Fibroblast of the aortic adventitia (primary cell): ENCODE results near the gene DOCK11. TPM values are rescaled to one million over a fixed set of nuclear protein-coding genes. Genes with fewer than 3 reads are reported as not detected.
A peak's percentile ranks its signal among the peaks of the same experiment; 100 is the strongest.

Experiments
- DNase-seq: peaks from one replicate; pipeline ENCODE4 v3.0.0-alpha.2; 2010; ENCODE audit warnings: low read depth
- H3K4me3 ChIP-seq: 2 replicates; pipeline ENCODE4 v1.5.1; 2011; ENCODE audit warnings: low read depth, mild to moderate bottlenecking, control low read depth, low read length, moderate library complexity
- CTCF ChIP-seq: IDR thresholded peaks from 2 replicates; pipeline ENCODE4 v1.5.1; 2011; ENCODE audit warnings: mild to moderate bottlenecking, low read length, control low read depth, inconsistent platforms; ENCODE audit not compliant: insufficient read depth
- total RNA-seq: library from RNA; depleted of rRNA; stranded (reverse); fragments of >200 nt; gene quantifications from 2 replicates; pipeline ENCODE4 v1.2.3, GENCODE V29; 2012; ENCODE audit warnings: low replicate concordance

DOCK11 gene
- total RNA-seq, 1 donor, result 34.8 TPM

GRCh38 chrX:118565853-118566252, 70.2 kb downstream of the DOCK11 start:
- H3K4me3 ChIP-seq, result no peak overlapping the region
- no peak for TF ChIP-seq CTCF
- no peak for DNase-seq

GRCh38 chrX:118566359-118566758, 70.7 kb downstream of the DOCK11 start:
- H3K4me3 ChIP-seq, result no peak overlapping the region
- no peak for TF ChIP-seq CTCF
- peak; percentile 79 for DNase-seq

GRCh38 chrX:118569676-118570075, 74.1 kb downstream of the DOCK11 start:
- no peak overlapping the region for H3K4me3 ChIP-seq
- peak; percentile 18 for DNase-seq

GRCh38 chrX:118570209-118570608, 74.6 kb downstream of the DOCK11 start:
- no peak overlapping the region for H3K4me3 ChIP-seq
- TF ChIP-seq CTCF, result no peak
- DNase-seq, result no peak

More at GRCh38 chrX:118569676-118570075, 74.1 kb downstream of the DOCK11 start:
- TF ChIP-seq CTCF, result no peak

GRCh38 chrX:118571836-118572235, 76.2 kb downstream of the DOCK11 start:
- TF ChIP-seq CTCF, result no peak
- DNase-seq, result peak; percentile 44
- no peak overlapping the region for H3K4me3 ChIP-seq

GRCh38 chrX:118574666-118575065, 79.1 kb downstream of the DOCK11 start:
- no peak for DNase-seq
- no peak for TF ChIP-seq CTCF
- H3K4me3 ChIP-seq, result no peak overlapping the region

GRCh38 chrX:118577041-118577440, 81.4 kb downstream of the DOCK11 start:
- DNase-seq, result no peak
- TF ChIP-seq CTCF, result no peak
- no peak overlapping the region for H3K4me3 ChIP-seq
